AG10803 (cell line): ENCODE data around the gene ARL8B.

Source experiments
- DNase-seq: peaks from one replicate; pipeline ENCODE4 v3.0.0; 2010; ENCODE audit warnings: low read depth
- H3K4me3 ChIP-seq: 2 replicates; pipeline ENCODE4 v1.5.1; 2011; ENCODE audit warnings: mild to moderate bottlenecking, low read length, control low read depth
- TF ChIP-seq, protein P1 (sequence below): conservative IDR thresholded peaks from 2 replicates; pipeline ENCODE4 v1.5.1; 2011; ENCODE audit warnings: mild to moderate bottlenecking, low read length, control low read depth, inconsistent platforms

The ARL8B gene

DNA sequence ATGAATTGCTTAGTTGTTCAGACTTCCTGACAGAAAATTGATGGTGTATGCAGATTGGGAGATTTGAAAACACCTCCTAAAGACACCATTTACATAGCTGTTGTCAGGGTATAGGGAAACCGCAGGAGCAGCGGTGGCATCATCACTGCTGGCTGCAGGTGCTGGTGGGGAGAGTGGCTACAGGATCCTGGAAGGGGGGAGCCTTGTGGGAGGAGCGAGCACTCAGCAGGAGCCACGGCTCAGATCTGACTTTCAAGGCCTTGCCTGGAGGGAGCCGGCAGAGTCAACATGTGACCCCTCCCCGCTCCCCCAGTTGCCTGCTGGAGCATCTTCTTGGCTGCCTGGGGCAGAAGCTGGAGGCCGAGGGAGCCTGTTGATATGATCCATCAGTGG is 91.5 kb downstream of the ARL8B start:
- TF ChIP-seq, protein P1, sequence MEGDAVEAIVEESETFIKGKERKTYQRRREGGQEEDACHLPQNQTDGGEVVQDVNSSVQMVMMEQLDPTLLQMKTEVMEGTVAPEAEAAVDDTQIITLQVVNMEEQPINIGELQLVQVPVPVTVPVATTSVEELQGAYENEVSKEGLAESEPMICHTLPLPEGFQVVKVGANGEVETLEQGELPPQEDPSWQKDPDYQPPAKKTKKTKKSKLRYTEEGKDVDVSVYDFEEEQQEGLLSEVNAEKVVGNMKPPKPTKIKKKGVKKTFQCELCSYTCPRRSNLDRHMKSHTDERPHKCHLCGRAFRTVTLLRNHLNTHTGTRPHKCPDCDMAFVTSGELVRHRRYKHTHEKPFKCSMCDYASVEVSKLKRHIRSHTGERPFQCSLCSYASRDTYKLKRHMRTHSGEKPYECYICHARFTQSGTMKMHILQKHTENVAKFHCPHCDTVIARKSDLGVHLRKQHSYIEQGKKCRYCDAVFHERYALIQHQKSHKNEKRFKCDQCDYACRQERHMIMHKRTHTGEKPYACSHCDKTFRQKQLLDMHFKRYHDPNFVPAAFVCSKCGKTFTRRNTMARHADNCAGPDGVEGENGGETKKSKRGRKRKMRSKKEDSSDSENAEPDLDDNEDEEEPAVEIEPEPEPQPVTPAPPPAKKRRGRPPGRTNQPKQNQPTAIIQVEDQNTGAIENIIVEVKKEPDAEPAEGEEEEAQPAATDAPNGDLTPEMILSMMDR: no peak
- no peak for DNase-seq
- no peak overlapping the region for H3K4me3 ChIP-seq

DNA sequence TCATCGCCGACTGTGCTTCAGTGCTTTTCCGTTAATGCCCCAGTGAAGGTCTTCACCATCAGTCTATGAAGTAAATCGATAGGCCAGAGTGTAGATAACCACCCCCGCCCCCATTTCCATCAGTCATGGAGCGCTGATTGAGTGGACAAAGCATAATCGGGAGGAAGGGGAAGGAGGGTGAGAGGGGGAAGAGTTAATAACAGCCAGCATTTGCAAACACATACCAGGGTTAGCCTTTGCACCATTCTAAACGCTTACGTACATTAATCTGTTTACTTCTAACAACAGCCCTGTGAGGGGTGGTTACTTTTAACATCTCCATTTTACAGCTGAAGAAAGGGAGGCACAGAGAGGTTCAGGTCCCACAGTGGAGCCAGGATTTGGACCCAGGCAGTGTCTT is 92.3 kb downstream of the ARL8B start:
- no peak for DNase-seq
- TF ChIP-seq, protein P1: no peak
- no peak overlapping the region for H3K4me3 ChIP-seq

DNA sequence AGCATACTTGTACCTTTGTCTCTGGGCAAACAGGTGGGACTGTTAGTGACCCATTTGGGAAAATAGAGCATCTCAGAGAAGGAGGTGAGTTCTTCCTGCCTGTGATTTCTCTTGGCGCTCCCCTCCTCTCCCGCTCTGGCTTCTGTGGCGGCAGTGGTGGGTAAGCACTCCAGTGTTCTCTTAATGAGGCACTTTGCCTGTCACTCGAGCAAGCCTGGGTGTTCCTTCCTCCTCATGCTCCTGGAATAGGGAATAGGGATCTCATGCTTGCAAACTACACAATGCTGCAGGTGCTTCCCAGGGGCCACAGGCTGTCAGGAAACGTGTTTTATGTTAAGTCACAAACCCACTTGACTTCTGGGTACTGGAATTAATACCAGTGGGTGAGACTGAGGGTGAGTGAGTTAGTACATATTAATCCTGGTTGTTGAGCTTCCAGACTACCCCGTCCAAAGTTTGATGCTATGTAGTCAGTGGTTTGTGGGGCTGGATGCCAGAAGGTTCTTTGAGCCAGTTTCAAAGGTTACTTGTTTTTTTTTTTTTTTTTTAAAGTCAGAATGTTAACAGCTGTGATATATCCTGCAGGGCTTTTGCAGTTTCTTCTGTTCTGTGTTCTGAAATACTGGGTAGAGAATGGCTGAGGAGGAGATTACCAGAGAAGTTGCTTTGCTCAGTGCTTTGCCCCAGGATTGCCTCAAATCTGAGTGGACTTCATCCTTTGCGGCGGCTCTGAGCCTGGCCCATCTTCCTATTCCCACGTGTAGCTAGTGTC is 95.9 kb downstream of the ARL8B start:
- TF ChIP-seq, protein P1: no peak
- no peak overlapping the region for H3K4me3 ChIP-seq
- peak; percentile 67 for DNase-seq

DNA sequence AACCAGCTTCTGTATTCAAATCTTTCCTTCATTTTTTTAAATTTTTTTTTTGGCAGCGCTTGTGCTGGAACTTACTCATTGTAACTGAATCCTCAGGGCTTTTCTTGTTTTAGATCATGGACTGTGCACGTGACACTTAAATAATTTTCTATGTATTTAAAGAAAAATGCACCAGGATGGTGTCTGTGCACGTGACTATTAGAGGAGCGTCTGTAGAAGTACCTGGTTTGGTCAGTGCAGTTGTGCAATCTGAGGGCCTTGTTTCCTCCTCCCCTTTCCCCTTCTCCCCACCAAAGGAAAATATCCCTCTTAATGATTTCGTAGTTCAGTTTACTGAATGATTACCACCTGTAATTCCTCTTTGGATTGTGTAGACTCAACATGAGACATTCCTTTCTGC is 96.7 kb downstream of the ARL8B start:
- DNase-seq: no peak
- TF ChIP-seq, protein P1: no peak

DNA sequence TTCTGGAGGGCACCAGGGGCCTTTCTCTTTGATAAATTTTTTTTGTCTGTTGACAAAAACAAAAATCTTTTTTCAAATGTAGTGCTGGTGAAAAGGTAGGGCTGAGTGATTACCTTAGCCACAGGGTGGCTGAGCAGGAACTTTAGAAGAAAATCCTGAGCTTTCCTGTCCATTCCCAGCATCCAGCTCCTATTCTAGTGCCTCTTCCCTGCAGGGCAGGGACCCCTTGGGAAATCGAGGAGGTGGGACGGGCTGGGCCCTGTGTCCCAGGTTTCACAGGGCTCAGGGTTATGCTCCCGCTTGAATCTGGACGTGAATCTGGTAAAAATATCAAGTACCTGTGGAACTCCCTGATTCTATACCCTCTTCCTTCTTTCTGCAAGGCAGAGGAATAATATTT is 97.1 kb downstream of the ARL8B start:
- TF ChIP-seq, protein P1: no peak
- no peak for DNase-seq
- no peak overlapping the region for H3K4me3 ChIP-seq

More for the DNA sequence above, 96.7 kb downstream of the ARL8B start:
- no peak overlapping the region for H3K4me3 ChIP-seq

DNA sequence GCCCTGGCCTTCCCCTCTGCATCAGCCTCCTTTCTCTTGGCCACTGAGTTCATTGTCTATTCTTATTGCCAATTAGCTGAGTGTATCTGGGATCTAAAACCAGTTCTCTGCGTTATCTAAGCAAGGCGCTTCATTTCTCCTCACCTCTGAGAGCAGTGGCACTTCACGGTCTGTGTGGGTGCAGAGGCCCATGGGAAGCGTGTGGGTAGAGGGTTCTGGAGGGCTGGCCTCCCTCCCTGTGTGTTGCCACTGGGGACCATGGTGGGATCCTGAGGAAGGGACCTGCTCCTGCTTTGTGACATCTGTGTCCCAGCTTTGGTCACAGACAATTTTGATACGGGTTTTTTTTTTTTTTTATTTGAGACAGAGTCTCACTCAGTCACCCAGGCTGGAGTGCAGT is 98.1 kb downstream of the ARL8B start:
- TF ChIP-seq, protein P1: no peak
- DNase-seq: no peak
- no peak overlapping the region for H3K4me3 ChIP-seq

DNA sequence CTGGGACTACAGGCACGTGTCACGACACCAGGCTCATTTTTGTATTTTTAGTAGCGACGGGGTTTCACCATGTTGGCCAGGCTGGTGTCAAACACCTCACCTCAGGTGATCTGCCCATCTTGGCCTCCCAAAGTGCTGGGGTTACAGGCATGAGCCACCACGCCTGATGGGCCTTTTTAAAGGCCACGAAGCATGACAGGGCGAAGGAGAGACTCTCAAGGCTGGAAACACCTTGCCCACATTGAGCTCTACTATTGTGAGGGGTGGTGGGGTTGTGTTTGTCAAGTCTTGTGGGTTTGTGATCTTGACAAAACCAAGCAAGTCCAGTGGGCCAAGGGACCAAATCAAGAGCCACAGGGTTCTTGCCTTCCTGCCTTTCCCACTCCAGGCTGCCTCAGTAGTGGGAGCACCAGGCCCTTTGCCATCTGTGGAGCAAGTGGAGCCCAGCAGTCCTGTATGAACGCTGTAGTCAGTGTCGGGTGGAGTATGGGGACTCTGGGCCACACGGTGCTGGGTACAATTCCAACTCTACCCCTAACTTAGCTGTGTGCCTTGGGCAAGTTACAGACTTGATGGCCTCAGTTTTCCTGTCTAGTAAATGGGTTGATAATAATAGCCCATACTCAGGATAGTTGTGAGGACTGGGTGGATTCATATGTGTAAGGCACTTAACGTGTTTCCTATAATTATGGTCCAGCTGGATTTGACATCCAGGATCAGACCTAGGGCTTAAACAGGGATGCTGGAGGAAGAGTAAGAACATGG is 98.8 kb downstream of the ARL8B start:
- TF ChIP-seq, protein P1: no peak
- H3K4me3 ChIP-seq: no peak overlapping the region
- DNase-seq: no peak
